Pancreas (tissue), 10 donors: ENCODE measurements around the gene MEF2D. TPM values are rescaled to one million over a fixed set of nuclear protein-coding genes. Genes with fewer than 3 reads are reported as not detected.

Source experiments
- ATAC-seq, 4 donors: fragments of 200-7000 bp; cut with Tn5 transposase; one replicate each; pipeline versions ENCODE4 v1.8.0 to v1.9.1; 2020; ENCODE audit warnings: mild to moderate bottlenecking in 4 of 4, moderate library complexity in 4 of 4
- DNase-seq, 6 donors: peaks; one replicate each; pipeline ENCODE4 v3.0.0-alpha.2; 2020
- FAIRE-seq: peaks from 2 replicates; lab custom pipeline; 2012; peaks lifted over from hg19 to GRCh38; lab: Jason Lieb, UNC
- H3K27ac ChIP-seq, 4 donors: fragments of 200-600 bp; sonication (generic); 1 replicate in 3 of 4; 2 replicates in 1 of 4; pipeline versions ENCODE4 v1.5.0 to v1.8.0; 2020
- H3K27me3 ChIP-seq, 4 donors: fragments of 200-600 bp; one replicate each; pipeline ENCODE4 v1.8.0; 2021
- H3K36me3 ChIP-seq, 3 donors: fragments of 200-600 bp; sonication (generic) in 1 of 3; one replicate each; pipeline versions ENCODE4 v1.5.0 to v1.8.0; 2020 to 2021
- H3K4me1 ChIP-seq, 3 donors: fragments of 200-600 bp; one replicate each; pipeline ENCODE4 v1.8.0; 2021
- H3K4me3 ChIP-seq, 4 donors: fragments of 200-600 bp; sonication (generic) in 2 of 4; one replicate each; pipeline versions ENCODE4 v1.5.0 to v1.8.0; 2020 to 2021
- H3K9me3 ChIP-seq, 4 donors: fragments of 200-600 bp; one replicate each; pipeline ENCODE4 v1.8.0; 2021
- WGBS, 2 donors: extraction: QIAGEN DNeasy Blood & Tissue Kit; methylation state at CpG; one replicate each; pipeline ENCODE4 v1.1.7; 2013; 5-methylcytosine and 5-hydroxymethylcytosine counted together
- intact Hi-C, 3 donors: fragments of 100-400 bp; cut with DNase I; formaldehyde crosslinking; loops; one replicate each; pipeline versions ENCODE4 v1.11.1 to v1.14.2; 2022
- microRNA-seq, 2 donors: library from miRNA; unstranded; fragments of <30 nt; microRNA quantifications; one replicate each; pipeline versions ENCODE4 to v1.1.0, GENCODE V29; 2019 to 2020
- polyA plus RNA-seq, 2 donors: library from polyadenylated mRNA; stranded (reverse); fragments of 200-250 nt; gene quantifications; one replicate each; pipeline ENCODE4 v1.2.3, GENCODE V29; 2013
- total RNA-seq, 6 donors: library from RNA; stranded (reverse); fragmentation: NEBNext Ultra II Directional in 4 of 6; extraction: Animal tissue kit (Norgen Biotek cat#: 25700) in 4 of 6; gene quantifications; one replicate each; pipeline versions ENCODE4 v1.2.1 to v1.2.4, GENCODE V29; 2021 to 2023
- TF ChIP-seq, protein P1 (sequence below), 4 donors: fragments of 200-600 bp; sonication (generic) in 3 of 4; IDR thresholded peaks; one replicate each; pipeline versions ENCODE4 v1.5.0 to v1.8.0; 2021; ENCODE audit warnings: antibody characterized with exemption in 4 of 4
- donor health status: healthy with polysubstance abuse.
- donor health status: DM: no; HTN: no; CAD: no; lungs with moderate emphysema.
- donor health status: DM: no; HTN: no; CAD: no.
- donor health status: control.
- donor health status: control.
- donor health status: Bipolar disorder and iron deficiency.
- donor health status: DM: yes; HTN: yes; CAD: no.
- donor health status: DM: no; HTN: no; CAD: no.
- donor health status: DM: no; HTN: no; CAD: no.
- donor health status: DM: yes; HTN: yes; CAD: no.

MEF2D gene
- total and polyA plus RNA-seq, 8 donors: 15.7 to 31.8 (median 23.6) TPM

DNA sequence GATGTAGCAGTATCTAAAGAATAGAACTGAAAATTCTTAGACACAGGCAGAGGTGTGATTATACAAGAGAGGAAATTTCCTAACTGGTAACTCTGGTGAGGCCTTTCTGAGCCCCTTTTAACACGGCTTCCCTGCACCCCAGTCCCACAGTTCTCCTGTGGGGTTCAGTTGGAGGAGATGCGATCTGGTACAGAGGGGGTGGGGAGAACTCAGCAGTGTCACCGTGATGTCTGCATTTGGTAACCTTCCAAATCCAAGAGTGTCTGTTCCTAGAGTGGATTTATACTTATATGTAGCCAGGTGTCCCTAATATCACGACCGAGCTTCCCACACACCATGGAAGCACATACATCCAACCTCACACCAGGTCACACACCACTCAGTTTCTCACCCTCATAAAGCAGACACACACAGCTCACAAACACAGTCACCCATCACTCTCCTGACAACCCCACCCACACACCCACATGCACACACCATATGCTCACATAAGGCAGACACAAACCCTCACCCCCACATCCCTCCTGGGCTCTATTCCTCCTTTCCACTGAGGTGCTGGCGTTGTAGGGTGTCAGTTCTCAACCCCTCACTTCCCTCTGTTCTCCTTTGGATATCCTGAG lies 83.1 kb downstream of the MEF2D start:
- peaks cover 0 to 21% (median 3%) of the 10 kb centered on the region in 4 donors for H3K27me3 ChIP-seq
- no peaks in the 10 kb centered on the region for H3K9me3 ChIP-seq
- H3K4me1 ChIP-seq: peaks cover 4 to 20% (median 11%) of the 10 kb centered on the region in 3 donors
- H3K36me3 ChIP-seq: no peaks in the 10 kb centered on the region
- no peak for ATAC-seq
- H3K27ac ChIP-seq: no peak overlapping the region
- FAIRE-seq: no peak
- no peak overlapping the region for H3K4me3 ChIP-seq
- WGBS, 2 donors: 63 to 69% methylated on average over 6 of the region's 6 CpGs
- TF ChIP-seq, protein P1, sequence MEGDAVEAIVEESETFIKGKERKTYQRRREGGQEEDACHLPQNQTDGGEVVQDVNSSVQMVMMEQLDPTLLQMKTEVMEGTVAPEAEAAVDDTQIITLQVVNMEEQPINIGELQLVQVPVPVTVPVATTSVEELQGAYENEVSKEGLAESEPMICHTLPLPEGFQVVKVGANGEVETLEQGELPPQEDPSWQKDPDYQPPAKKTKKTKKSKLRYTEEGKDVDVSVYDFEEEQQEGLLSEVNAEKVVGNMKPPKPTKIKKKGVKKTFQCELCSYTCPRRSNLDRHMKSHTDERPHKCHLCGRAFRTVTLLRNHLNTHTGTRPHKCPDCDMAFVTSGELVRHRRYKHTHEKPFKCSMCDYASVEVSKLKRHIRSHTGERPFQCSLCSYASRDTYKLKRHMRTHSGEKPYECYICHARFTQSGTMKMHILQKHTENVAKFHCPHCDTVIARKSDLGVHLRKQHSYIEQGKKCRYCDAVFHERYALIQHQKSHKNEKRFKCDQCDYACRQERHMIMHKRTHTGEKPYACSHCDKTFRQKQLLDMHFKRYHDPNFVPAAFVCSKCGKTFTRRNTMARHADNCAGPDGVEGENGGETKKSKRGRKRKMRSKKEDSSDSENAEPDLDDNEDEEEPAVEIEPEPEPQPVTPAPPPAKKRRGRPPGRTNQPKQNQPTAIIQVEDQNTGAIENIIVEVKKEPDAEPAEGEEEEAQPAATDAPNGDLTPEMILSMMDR (IDR thresholded peaks at IDR 0.05): no peak
- intact Hi-C loops: no loop called here
- no peak for DNase-seq

DNA sequence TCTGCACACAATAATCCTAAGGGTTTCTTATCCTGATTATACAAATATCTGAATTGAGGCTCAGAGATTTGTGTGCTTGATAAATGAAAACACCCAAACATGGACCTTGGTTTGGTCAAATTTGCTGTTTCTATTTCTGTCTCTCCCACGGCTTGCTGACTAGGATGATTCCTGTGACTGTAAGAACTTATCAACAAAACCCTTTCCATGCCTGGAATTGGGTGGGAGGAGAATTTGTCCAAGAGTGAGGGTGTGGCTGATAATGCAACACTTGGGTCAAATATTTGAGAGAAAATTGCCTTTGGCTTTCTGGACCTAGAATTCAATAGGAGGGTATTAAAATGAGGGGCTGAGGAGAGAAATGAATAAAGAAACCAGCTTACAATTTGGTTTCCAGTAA lies 83.6 kb downstream of the MEF2D start:
- Histone ChIP-seq H3K4me1 (peaks cover 4 to 17% (median 11%) of the 10 kb centered on the region in 3 donors), H3K27ac (no peak overlapping the region), H3K4me3 (no peak overlapping the region), H3K36me3 (no peaks in the 10 kb centered on the region), H3K9me3 (no peaks in the 10 kb centered on the region), H3K27me3 (peaks cover 0 to 21% (median 3%) of the 10 kb centered on the region in 4 donors)
- FAIRE-seq: no peak
- intact Hi-C loops: no loop called here
- 36 to 39% methylated on average over 1 of the region's 1 CpG for WGBS, 2 donors
- DNase-seq: no peak
- TF ChIP-seq, protein P1 (IDR thresholded peaks at IDR 0.05): no peak
- ATAC-seq: no peak

DNA sequence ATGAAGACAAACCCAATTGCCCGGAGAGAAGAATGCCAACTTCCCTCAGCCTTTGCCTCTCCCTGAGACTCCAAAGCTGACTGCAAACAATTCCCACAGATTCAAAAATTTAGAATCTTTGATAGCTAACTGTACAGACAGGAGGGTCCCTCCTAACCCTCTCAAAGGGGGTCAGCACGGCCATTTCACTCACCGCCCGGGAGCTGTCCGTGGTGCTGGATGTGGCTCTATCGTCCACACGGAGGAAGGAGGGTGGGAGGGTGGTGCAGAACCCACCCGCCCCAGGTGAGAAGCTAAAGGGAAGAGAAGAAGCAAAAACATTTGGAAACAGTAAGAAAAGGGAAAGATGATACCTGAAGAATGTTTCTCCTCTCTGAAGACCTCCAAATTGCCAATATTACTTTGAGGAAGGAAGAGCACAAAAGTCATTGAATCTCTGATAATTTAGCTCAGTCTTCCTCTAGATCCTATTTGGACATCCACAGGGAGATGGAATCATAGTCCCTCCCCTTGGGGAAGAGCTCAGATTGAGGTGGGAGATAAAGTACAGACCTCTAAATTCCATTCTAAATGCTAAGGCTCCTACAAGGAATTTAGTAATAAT lies 86.0 kb downstream of the MEF2D start:
- intact Hi-C loops: no loop called here
- peaks cover 0 to 8% (median 3%) of the 10 kb centered on the region in 4 donors for H3K27me3 ChIP-seq
- no peaks in the 10 kb centered on the region for H3K4me1 ChIP-seq
- 19 to 23% methylated on average over 8 of the region's 8 CpGs for WGBS, 2 donors
- H3K36me3 ChIP-seq: no peaks in the 10 kb centered on the region
- no peak overlapping the region for H3K4me3 ChIP-seq
- H3K27ac ChIP-seq: no peak overlapping the region
- TF ChIP-seq, protein P1 (IDR thresholded peaks at IDR 0.05): no peak
- H3K9me3 ChIP-seq: no peaks in the 10 kb centered on the region
- no peak for ATAC-seq
- no peak for FAIRE-seq
- no peak for DNase-seq

Small RNA genes lying within 50 kb of the gene (microRNA-seq; reads per million reads assigned to microRNA genes)
- gene MIR9-1: 0 to 0.29 reads per million in 2 donors

Other genes with a start within 250 kb of the MEF2D start
- gene SMG5, start 217.9 kb downstream of the MEF2D start, total RNA-seq: 10 to 100 TPM; 15.9 to 42.8 (median 23.3) TPM
- gene SMG5, start 217.9 kb downstream of the MEF2D start, polyA plus RNA-seq: 10 to 100 TPM; 26.2 to 26.5 TPM
- 1 to 10 TPM in 4 of 6 donors, under 1 TPM in 2; 0.51 to 2.7 (median 1.1) TPM for gene TMEM79, start 216.4 kb downstream of the MEF2D start, total RNA-seq
- gene TMEM79, start 216.4 kb downstream of the MEF2D start, polyA plus RNA-seq: 1 to 10 TPM; 3.1 to 3.7 TPM
- 10 to 100 TPM; 11.1 to 29.6 (median 18.1) TPM for gene GLMP, start 205.1 kb downstream of the MEF2D start, total RNA-seq
- gene GLMP, start 205.1 kb downstream of the MEF2D start, polyA plus RNA-seq: 10 to 100 TPM; 31.3 to 32.5 TPM
- gene VHLL, start 201.5 kb downstream of the MEF2D start, total RNA-seq: not detected
- under 1 TPM in 1 of 2 donors, not detected in 1; 0.19 TPM for gene VHLL, start 201.5 kb downstream of the MEF2D start, polyA plus RNA-seq
- 100 to 1,000 TPM in 1 of 6 donors, 10 to 100 TPM in 5; 47.1 to 107 (median 87.1) TPM for gene CCT3, start 162.5 kb downstream of the MEF2D start, total RNA-seq
- gene CCT3, start 162.5 kb downstream of the MEF2D start, polyA plus RNA-seq: 10 to 100 TPM; 58.3 to 81.5 TPM
- not detected for gene TSACC, start 162.2 kb downstream of the MEF2D start, total RNA-seq
- gene TSACC, start 162.2 kb downstream of the MEF2D start, polyA plus RNA-seq: under 1 TPM in 1 of 2 donors, not detected in 1; 0.56 TPM
- gene RHBG, start 131.6 kb downstream of the MEF2D start, total RNA-seq: under 1 TPM; 0.16 to 1.00 (median 0.40) TPM
- gene RHBG, start 131.6 kb downstream of the MEF2D start, polyA plus RNA-seq: 1 to 10 TPM; 1.3 to 3.5 TPM
- under 1 TPM in 5 of 6 donors, not detected in 1; 0.04 to 0.90 (median 0.32) TPM for gene IQGAP3, start 71.8 kb upstream of the MEF2D start, total RNA-seq
- gene IQGAP3, start 71.8 kb upstream of the MEF2D start, polyA plus RNA-seq: under 1 TPM; 0.02 to 0.23 TPM
- gene TTC24, start 78.9 kb upstream of the MEF2D start, total RNA-seq: not detected
- gene TTC24, start 78.9 kb upstream of the MEF2D start, polyA plus RNA-seq: not detected
- gene NAXE, start 91.0 kb upstream of the MEF2D start, total RNA-seq: 10 to 100 TPM; 23.9 to 38.5 (median 36.1) TPM
- gene NAXE, start 91.0 kb upstream of the MEF2D start, polyA plus RNA-seq: 10 to 100 TPM; 35.0 to 60.4 TPM
- gene GPATCH4, start 100.7 kb upstream of the MEF2D start, total RNA-seq: 10 to 100 TPM in 3 of 6 donors, 1 to 10 TPM in 3; 6.4 to 16.0 (median 11.4) TPM
- 10 to 100 TPM; 14.4 to 16.9 TPM for gene GPATCH4, start 100.7 kb upstream of the MEF2D start, polyA plus RNA-seq
- not detected for gene HAPLN2, start 118.6 kb upstream of the MEF2D start, total RNA-seq
- under 1 TPM; 0.38 to 0.46 TPM for gene HAPLN2, start 118.6 kb upstream of the MEF2D start, polyA plus RNA-seq
- gene BCAN, start 141.3 kb upstream of the MEF2D start, total RNA-seq: under 1 TPM in 1 of 6 donors, not detected in 5; 0.12 TPM
- not detected for gene BCAN, start 141.3 kb upstream of the MEF2D start, polyA plus RNA-seq
- gene NES, start 176.6 kb upstream of the MEF2D start, total RNA-seq: 1 to 10 TPM; 1.1 to 7.6 (median 3.4) TPM
- 1 to 10 TPM; 3.5 to 7.0 TPM for gene NES, start 176.6 kb upstream of the MEF2D start, polyA plus RNA-seq
- 1 to 10 TPM in 3 of 6 donors, under 1 TPM in 3; 0.38 to 5.0 (median 1.2) TPM for gene CRABP2, start 204.8 kb upstream of the MEF2D start, total RNA-seq
- 1 to 10 TPM; 3.3 to 4.0 TPM for gene CRABP2, start 204.8 kb upstream of the MEF2D start, polyA plus RNA-seq
- gene METTL25B, start 227.7 kb upstream of the MEF2D start, total RNA-seq: 10 to 100 TPM; 16.8 to 22.6 (median 18.2) TPM
- gene METTL25B, start 227.7 kb upstream of the MEF2D start, polyA plus RNA-seq: 10 to 100 TPM; 56.0 to 64.9 TPM
- gene ISG20L2, start 228.0 kb upstream of the MEF2D start, total RNA-seq: 10 to 100 TPM in 3 of 6 donors, 1 to 10 TPM in 3; 7.7 to 13.2 (median 9.6) TPM
- 1 to 10 TPM; 5.2 to 8.8 TPM for gene ISG20L2, start 228.0 kb upstream of the MEF2D start, polyA plus RNA-seq
- 10 to 100 TPM; 39.8 to 57.8 (median 43.6) TPM for gene MRPL24, start 240.3 kb upstream of the MEF2D start, total RNA-seq
- gene MRPL24, start 240.3 kb upstream of the MEF2D start, polyA plus RNA-seq: 10 to 100 TPM; 64.5 to 68.6 TPM